Mucosa of descending colon (tissue), 3 donors: ENCODE data around the gene GRXCR2. TPM values are rescaled to one million over a fixed set of nuclear protein-coding genes. Genes with fewer than 3 reads are reported as not detected.

Source experiments
- ATAC-seq: fragments of 200-7000 bp; cut with Tn5 transposase; one replicate; pipeline ENCODE4 v1.9.1; 2020; ENCODE audit warnings: mild to moderate bottlenecking, moderate library complexity
- DNase-seq, 3 donors: peaks; one replicate each; pipeline ENCODE4 v3.0.0-alpha.2; 2020
- H3K36me3 ChIP-seq: fragments of 200-600 bp; one replicate; pipeline ENCODE4 v1.8.0; 2021; ENCODE audit warnings: low read depth, mild to moderate bottlenecking
- H3K4me1 ChIP-seq: fragments of 200-600 bp; one replicate; pipeline ENCODE4 v1.8.0; 2021; ENCODE audit warnings: low read depth, mild to moderate bottlenecking
- H3K4me3 ChIP-seq: fragments of 200-600 bp; one replicate; pipeline ENCODE4 v1.8.0; 2021; ENCODE audit warnings: mild to moderate bottlenecking
- H3K9me3 ChIP-seq: fragments of 200-600 bp; one replicate; pipeline ENCODE4 v1.8.0; 2021; ENCODE audit warnings: mild to moderate bottlenecking
- intact Hi-C, 2 donors: fragments of 100-400 bp; cut with DNase I in 1 of 2; cut with micrococcal nuclease in 1 of 2; formaldehyde crosslinking; loops; one replicate each; pipeline versions ENCODE4 v1.11.0 to v1.11.1; 2022; cut with DNase I, micrococcal nuclease
- long read RNA-seq, 2 donors: library from polyadenylated mRNA; unstranded; transcript quantifications; one replicate each; pipeline ENCODE4 v2.0.0, GENCODE V29; 2019 to 2021
- total RNA-seq, 3 donors: library from RNA; stranded (reverse); fragmentation: NEBNext Ultra II Directional in 2 of 3; extraction: Animal tissue kit (Norgen Biotek cat#: 25700) in 2 of 3; gene quantifications; one replicate each; pipeline versions ENCODE4 v1.2.1 to v1.2.4, GENCODE V29; 2021 to 2023
- TF ChIP-seq, protein P1 (sequence below): fragments of 200-600 bp; IDR thresholded peaks from one replicate; pipeline ENCODE4 v1.8.0; 2022; ENCODE audit warnings: antibody characterized with exemption, mild to moderate bottlenecking
- donor health status: DM: no; HTN: no; CAD: no; lungs with moderate emphysema.
- donor health status: DM: no; HTN: no; CAD: no.
- donor health status: DM: no; HTN: yes; CAD: no.

Gene GRXCR2, protein sequence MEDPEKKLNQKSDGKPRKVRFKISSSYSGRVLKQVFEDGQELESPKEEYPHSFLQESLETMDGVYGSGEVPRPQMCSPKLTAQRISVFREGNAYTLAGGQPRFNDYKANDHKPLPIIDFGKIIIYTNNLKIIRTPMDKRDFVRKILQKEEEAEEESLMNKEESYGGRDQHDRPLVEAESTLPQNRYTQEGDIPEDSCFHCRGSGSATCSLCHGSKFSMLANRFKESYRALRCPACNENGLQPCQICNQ
- not detected for total RNA-seq
- long read RNA-seq, donor 1, result 0 reads
- long read RNA-seq, donor 2, result 0 reads

DNA sequence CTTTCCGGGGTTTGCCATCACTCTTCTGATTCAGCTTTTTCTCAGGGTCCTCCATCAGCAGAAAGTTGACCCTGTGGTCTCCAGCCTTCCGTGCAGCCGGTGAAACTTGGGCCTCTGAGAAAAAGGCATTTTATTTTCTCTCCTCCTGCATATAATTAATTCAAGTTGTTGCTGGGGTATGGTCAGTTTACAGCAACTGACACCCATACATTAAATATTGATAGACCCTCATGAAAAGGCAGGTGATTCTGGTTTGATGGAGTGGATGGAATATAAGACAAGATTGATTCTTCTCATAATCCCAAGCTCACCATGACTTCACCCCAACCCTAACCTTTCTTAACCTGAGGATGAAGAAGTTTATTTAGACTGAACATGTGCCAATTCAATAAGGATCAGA lies at the start of gene GRXCR2:
Gene GRXCR2, minus strand, starts transcription at position 101 of the 400 bp plus-strand sequence. Its CDS starts 46 bp downstream, at position 55.
- TF ChIP-seq, protein P1, sequence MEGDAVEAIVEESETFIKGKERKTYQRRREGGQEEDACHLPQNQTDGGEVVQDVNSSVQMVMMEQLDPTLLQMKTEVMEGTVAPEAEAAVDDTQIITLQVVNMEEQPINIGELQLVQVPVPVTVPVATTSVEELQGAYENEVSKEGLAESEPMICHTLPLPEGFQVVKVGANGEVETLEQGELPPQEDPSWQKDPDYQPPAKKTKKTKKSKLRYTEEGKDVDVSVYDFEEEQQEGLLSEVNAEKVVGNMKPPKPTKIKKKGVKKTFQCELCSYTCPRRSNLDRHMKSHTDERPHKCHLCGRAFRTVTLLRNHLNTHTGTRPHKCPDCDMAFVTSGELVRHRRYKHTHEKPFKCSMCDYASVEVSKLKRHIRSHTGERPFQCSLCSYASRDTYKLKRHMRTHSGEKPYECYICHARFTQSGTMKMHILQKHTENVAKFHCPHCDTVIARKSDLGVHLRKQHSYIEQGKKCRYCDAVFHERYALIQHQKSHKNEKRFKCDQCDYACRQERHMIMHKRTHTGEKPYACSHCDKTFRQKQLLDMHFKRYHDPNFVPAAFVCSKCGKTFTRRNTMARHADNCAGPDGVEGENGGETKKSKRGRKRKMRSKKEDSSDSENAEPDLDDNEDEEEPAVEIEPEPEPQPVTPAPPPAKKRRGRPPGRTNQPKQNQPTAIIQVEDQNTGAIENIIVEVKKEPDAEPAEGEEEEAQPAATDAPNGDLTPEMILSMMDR, result no peak
- intact Hi-C loops, result no loop called here
- Histone ChIP-seq H3K36me3 (no peaks in the 10 kb centered on the region), H3K9me3 (no peaks in the 10 kb centered on the region), H3K4me3 (no peak within 1 kb of the TSS), H3K4me1 (no peaks in the 10 kb centered on the region)
- no peak for DNase-seq
- no peak for ATAC-seq

DNA sequence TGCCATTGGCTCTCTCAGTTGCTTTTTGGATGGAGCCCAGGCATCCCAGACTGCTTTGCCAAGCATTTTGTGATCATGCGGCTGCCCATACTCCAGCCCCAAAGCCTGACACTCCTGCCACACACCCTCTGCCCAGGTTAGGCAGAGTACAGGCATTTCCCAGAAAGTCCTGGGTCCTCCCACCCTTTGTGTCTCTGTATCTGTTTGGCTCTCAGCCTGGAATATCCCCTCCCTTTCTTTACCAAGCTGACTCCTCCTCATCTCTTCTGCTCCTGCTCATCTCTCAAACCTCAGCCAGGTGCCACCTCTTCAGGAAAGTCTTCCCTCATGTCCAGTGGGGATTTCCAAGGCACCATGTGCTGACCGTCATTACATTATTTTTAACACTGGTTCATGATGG lies 49.2 kb upstream of the GRXCR2 start:
- Histone ChIP-seq H3K36me3 (no peaks in the 10 kb centered on the region), H3K9me3 (no peaks in the 10 kb centered on the region), H3K4me3 (no peak overlapping the region), H3K4me1 (no peaks in the 10 kb centered on the region)
- intact Hi-C loops, result no loop called here
- no peak for DNase-seq
- TF ChIP-seq, protein P1, result no peak
- no peak for ATAC-seq

DNA sequence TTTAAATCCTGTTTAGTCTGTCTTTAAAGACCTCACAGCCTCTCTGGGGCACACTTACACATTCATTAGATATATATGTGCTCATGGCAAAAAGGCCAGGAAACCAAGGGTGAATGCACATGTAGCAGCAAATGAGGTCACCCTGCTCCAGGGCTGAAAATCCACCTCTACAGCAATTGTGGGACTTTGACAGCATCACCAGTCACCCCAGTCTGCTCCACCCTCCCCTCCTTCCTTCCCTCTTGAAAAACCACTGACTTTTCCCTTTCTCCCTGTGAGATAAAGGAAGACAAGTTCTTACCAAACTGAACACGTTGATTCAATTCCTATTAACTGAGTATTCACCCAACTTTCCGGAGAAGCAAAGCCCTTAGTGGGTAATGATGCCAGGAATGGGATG lies 48.4 kb upstream of the GRXCR2 start:
- ATAC-seq, result no peak
- DNase-seq, result no peak
- intact Hi-C loops, result no loop called here
- Histone ChIP-seq H3K4me1 (no peaks in the 10 kb centered on the region), H3K36me3 (no peaks in the 10 kb centered on the region), H3K4me3 (no peak overlapping the region), H3K9me3 (no peaks in the 10 kb centered on the region)
- TF ChIP-seq, protein P1, result no peak

DNA sequence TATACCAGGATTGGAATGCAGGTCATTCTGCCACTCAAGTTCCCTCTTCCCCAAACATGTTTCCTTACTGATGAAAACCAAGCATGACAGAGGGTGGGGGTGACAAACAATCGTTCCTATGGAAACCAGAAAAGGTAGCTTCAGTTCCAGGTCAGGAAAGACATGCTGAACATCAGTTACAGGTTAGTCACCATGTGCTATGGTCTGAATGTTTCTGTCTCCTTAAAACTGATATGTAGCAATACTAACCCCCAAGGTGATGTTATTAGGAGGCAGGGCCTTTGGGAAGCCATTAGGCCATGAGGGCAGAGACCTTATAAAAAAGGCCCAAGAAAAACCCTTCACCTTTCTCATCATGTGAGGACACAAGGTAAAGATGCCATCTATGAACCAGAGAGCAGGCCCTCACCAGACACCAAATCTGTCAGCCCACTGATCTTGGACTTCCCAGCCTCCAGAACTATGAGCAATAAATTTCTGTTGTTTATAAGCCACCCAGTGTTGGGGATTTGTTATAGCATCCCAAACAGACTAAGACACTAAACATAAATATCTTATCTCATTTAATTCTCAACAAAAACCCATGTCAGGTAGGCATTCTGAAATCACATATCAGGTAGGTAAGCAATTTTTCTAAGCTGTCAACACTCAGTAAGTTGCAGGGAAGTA lies 47.9 kb upstream of the GRXCR2 start:
- DNase-seq, result no peak
- H3K4me3 ChIP-seq, result no peak overlapping the region
- no peaks in the 10 kb centered on the region for H3K4me1 ChIP-seq
- no peak for ATAC-seq
- H3K36me3 ChIP-seq, result no peaks in the 10 kb centered on the region
- TF ChIP-seq, protein P1, result no peak
- no peaks in the 10 kb centered on the region for H3K9me3 ChIP-seq
- intact Hi-C loops, result no loop called here

DNA sequence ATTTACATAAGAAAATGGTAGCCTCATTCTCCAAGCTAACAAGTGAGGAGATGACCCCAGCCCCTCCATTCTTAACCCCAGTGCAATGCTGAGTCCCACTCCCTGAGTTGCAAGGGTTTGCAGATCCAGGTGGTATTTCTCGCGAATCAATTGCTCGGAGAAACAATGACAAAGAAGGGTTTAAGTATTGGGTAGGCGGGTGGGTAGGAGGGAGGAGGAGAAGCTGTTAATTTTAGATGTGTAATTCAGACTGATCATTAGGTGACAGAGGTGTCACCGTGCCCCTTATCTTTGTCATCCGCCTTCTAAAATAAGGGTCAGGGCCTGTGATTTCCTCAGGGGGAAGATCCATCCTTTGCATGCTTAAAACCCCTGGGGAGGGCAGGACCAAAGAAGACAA lies 46.6 kb upstream of the GRXCR2 start:
- intact Hi-C loops, result no loop called here
- H3K4me1 ChIP-seq, result no peaks in the 10 kb centered on the region
- no peak for DNase-seq
- TF ChIP-seq, protein P1, result no peak
- H3K9me3 ChIP-seq, result no peaks in the 10 kb centered on the region
- no peak overlapping the region for H3K4me3 ChIP-seq
- ATAC-seq, result no peak
- H3K36me3 ChIP-seq, result no peaks in the 10 kb centered on the region
